HL-60 (cell line): ENCODE measurements around the gene PTPRD.

Source experiments
- DNase-seq, 2 experiments: peaks; one replicate each; pipeline ENCODE4 v3.0.0-alpha.2; 2010 to 2020; ENCODE audit warnings: low read depth in 1 of 2, low spot score in 1 of 2
- H3K27ac ChIP-seq: fragments of 250-450 bp; sonication (Bioruptor Pico); replicated peaks from 2 replicates; pipeline ENCODE4 v1.5.1; 2020; ENCODE audit warnings: mild to moderate bottlenecking, moderate library complexity
- H3K27me3 ChIP-seq: fragments of 250-450 bp; sonication (Bioruptor Pico); 2 replicates; pipeline ENCODE4 v1.5.1; 2021; ENCODE audit warnings: mild to moderate bottlenecking, moderate library complexity; ENCODE audit not compliant: insufficient read depth, poor library complexity, severe bottlenecking
- H3K4me3 ChIP-seq: replicated peaks from 2 replicates; pipeline ENCODE4 v1.5.1; 2011; ENCODE audit warnings: mild to moderate bottlenecking, control low read depth, low read length; ENCODE audit not compliant: insufficient read depth
- CTCF ChIP-seq: IDR thresholded peaks from one replicate; pipeline ENCODE4 v1.5.1; 2011; ENCODE audit warnings: low read length, control low read depth, inconsistent platforms; ENCODE audit not compliant: insufficient read depth
- GABPA ChIP-seq: IDR thresholded peaks from 2 replicates; pipeline ENCODE4 v1.6.1; 2012; ENCODE audit warnings: low read depth
- POLR2AphosphoS5 ChIP-seq: IDR thresholded peaks from 2 replicates; pipeline ENCODE4 v1.6.1; 2012; ENCODE audit warnings: low read depth
- REST ChIP-seq: IDR thresholded peaks from 2 replicates; pipeline ENCODE4 v1.6.1; 2012; ENCODE audit warnings: low read depth; ENCODE audit not compliant: insufficient replicate concordance
- SPI1 ChIP-seq: IDR thresholded peaks from 2 replicates; pipeline ENCODE4 v1.6.1; 2012; ENCODE audit warnings: low read depth, mild to moderate bottlenecking, borderline replicate concordance

Gene PTPRD

GRCh38 chr9:9719373-9720112, 893.3 kb downstream of the PTPRD start:
- no peak for TF ChIP-seq GABPA
- TF ChIP-seq POLR2AphosphoS5, result no peak
- TF ChIP-seq SPI1, result no peak
- TF ChIP-seq REST, result no peak
- no peak for TF ChIP-seq CTCF
- Histone ChIP-seq H3K27ac (no peak overlapping the region), H3K27me3 (no peaks in the 10 kb centered on the region), H3K4me3 (no peak overlapping the region)
- no peak for DNase-seq

GRCh38 chr9:9718691-9719090, 894.1 kb downstream of the PTPRD start:
- TF ChIP-seq REST (no peak), GABPA (no peak), CTCF (no peak), SPI1 (no peak), POLR2AphosphoS5 (no peak)
- no peaks in the 10 kb centered on the region for H3K27me3 ChIP-seq
- H3K4me3 ChIP-seq, result no peak overlapping the region
- H3K27ac ChIP-seq, result no peak overlapping the region
- no peak for DNase-seq

- TF ChIP-seq REST (no peak), GABPA (no peak), POLR2AphosphoS5 (no peak), SPI1 (no peak)
- Histone ChIP-seq H3K27ac (no peak overlapping the region), H3K4me3 (no peak overlapping the region), H3K27me3 (no peaks in the 10 kb centered on the region)
- no peak for DNase-seq
Measured at GRCh38 chr9:9679433-9679832, 933.4 kb downstream of the PTPRD start.
